Stimulated activated CD4-positive, alpha-beta T cell treated with anti-CD3 and anti-CD28 coated beads, Interleukin-1b, Interleukin-23, amount 100 ng/mL, for 24 hours (primary cell): ENCODE results near the gene ZSWIM4.
"Not testable (repeated sequence)": the region's sequence is repeated elsewhere in the genome, so short reads cannot be mapped to it uniquely, and the experiment has no call there.

ENCODE experiments used
- DNase-seq, 4 experiments: peaks; one replicate each; pipeline ENCODE4 v3.0.0-alpha.2; 2020; ENCODE audit warnings: low read depth in 4 of 4, low spot score in 1 of 4

The ZSWIM4 gene

DNA sequence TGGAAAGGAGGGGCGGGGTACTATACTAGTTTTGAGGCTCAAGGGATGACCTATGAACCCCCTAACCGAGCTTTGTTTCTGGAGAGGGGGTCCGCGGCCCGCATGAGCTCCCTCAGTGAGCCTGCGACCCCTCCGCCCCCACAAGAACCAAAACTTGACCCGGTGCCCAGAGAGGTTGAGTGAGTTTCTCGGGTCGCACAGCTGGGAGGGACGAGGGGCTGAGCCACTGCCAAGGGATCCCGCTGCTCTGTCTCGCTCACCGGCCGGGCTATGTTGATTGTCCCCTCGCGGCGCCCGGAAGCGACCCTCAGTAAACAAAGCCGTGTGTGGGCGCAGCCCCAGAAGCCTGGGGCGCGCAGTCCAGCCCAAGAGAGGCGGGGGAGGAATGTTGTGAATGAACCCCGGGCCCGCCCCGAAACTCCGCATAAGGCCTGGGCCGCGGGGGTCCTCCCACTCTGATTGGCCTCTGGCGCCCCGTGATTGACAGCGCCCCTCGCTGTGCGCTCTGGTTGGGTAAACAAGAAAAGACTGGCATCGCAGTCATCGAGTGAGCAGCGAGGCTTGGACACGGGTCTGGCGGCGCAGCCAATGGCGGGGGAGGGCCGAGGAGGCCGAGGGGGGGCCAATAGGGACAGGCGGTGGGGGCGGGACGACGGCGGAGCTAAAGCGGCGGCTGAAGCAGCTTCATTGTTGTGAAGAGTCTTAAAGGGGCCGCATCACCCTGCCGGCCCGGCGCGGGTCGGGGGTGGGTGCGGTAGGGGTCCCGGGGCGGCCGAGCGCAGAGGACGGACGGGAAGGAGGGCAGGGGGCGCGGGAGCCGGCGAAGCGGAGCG lies at the start of gene ZSWIM4:
Gene ZSWIM4, plus strand, starts transcription at position 687 of the 833 bp plus-strand sequence. CDS start 206 bp downstream, outside the sequence.
- peak; percentile 84 to 96 (median 89) for DNase-seq

DNA sequence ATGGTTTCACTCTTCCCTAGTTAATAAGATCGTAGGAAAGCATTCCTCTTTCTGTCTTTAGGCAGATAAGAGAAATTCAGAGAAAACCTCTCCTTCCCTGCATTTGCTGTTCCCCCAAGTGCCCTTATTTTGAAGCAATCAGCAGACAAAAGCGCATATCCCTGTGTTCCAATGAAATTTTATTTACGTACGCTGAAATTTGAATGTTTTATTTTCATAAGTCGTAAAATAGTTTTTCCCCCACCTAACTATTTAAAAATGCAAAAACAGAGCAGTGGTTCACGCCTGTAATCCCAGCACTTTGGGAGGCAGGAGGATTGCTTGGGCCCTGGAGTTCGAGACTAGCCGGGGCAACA lies 48.2 kb upstream of the ZSWIM4 start:
- no peak for DNase-seq

- no peak for DNase-seq
Measured at GRCh38 chr19:13748169-13748828, 46.9 kb upstream of the ZSWIM4 start.

DNA sequence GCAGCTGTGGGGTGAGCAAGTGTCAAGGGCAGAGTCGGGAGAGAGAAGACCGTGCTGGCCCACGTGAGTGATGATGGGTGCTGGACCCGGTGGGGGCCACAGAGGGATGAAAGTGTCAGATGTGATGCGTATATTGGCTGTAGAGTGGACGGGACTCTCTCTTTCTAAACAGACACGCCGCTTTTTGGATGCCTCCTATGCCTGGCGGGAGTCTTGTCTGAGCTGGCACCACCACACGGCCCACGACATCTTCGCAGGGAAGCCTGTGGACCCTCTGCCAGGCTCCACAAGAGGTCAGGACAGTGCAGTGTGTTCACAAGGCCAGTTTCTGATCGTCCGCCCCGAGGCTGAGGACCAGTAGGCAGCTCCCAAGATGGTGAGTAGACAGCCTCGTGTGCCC lies 43.8 kb upstream of the ZSWIM4 start:
- DNase-seq, result no peak

DNA sequence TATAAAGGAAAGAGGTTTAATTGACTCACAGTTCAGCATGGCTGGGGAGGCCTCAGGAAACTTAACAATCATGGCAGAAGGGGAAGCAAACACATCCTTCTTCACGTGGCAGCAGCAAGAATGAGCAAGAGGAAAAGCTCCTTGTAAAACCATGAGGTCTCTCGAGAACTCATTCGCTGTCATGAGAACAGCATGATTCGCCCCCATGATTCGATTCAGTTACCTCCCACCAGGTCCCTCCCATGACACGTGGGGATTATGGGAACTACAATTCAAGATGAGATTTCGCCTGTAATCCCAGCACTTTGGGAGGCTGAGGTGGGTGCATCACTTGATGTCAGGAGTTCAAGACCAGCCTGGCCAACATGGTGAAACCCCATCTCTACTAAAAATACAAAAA lies 41.6 kb upstream of the ZSWIM4 start:
- DNase-seq, result not testable (repeated sequence)

GRCh38 chr19:13756210-13756609 lies 39.0 kb upstream of the ZSWIM4 start:
- no peak for DNase-seq

GRCh38 chr19:13757805-13758772 lies 37.2 kb upstream of the ZSWIM4 start:
- DNase-seq, result no peak

DNA sequence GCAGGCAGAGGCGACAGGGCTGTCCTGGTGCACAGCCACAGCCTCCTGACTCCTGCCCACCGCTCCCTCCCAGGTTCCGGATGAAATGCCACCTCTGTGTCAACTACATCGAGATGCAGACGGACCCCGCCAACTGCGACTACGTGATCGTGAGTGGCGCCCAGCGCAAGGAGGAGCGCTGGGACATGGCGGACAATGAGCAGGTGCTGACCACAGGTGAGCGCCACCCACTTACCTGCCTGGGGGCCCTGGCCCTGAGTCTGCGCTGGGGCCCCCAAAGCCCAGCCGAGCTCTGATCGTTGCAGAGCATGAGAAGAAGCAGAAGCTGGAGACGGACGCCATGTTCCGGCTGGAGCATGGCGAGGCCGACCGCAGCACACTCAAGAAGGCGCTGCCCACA lies 36.4 kb upstream of the ZSWIM4 start:
- no peak for DNase-seq

GRCh38 chr19:13761423-13761822 lies 33.8 kb upstream of the ZSWIM4 start:
- no peak for DNase-seq

DNA sequence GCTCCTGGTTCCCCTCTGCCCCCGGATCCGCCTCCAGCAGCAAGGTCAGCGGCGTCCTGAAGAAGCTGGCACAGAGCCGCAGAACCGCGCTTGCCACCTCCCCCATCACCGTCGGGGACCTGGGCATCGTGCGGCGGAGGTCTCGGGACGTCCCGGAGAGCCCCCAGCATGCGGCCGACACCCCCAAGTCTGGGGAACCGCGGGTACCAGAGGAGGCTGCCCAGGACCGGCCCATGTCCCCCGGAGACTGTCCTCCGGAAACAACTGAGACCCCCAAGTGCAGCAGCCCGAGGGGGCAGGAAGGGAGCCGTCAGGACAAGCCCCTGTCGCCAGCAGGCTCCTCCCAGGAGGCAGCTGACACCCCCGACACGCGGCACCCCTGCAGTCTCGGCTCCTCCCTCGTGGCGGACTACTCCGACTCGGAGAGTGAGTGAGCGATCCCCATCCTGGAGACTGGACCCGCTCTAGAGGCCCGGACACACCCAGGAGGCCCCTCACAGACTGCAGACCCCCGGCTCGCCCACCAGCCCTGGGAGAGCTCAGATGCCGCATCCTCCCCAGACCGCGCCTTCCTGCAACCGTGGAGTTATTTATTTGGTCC lies 32.5 kb upstream of the ZSWIM4 start:
- no peak for DNase-seq

GRCh38 chr19:13763265-13763664 lies 32.0 kb upstream of the ZSWIM4 start:
- no peak for DNase-seq

DNA sequence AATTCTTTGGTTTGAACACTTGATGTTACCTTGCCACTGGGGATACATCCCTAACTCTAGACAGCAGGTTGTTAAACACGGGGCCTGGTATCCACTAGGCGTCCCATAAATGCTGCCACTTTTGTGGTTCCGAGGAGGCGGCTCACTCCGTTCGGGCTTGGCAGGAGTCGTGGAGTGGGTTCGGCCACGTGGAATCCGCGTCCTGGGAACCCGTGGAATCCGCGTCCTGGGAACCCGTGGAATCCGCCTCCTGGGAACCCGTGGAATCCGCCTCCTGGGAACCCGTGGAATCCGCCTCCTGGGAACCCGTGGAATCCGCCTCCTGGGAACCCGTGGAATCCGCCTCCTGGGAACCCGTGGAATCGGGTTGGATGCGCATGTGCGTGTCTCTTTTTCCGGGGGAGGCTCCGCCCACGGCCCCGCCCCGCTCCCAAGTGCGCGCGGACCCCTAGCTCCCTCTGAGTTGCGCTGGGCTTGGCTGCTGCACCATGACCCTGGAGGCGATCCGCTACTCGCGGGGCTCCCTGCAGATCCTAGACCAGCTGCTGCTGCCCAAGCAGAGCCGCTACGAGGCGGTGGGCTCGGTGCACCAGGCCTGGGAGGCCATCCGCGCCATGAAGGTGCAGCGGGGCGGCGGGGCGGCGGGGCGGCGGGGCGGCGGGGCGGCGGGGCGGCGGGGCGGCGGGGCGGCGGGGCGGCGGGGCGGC lies 31.0 kb upstream of the ZSWIM4 start, which contains the start of gene MRI1:
Gene MRI1, plus strand, starts transcription at position 422 of the 707 bp plus-strand sequence. Its CDS starts 67 bp downstream, at position 489.
- DNase-seq, result peak in 3 of 4 experiments; percentile 53 to 71 (median 54)

- DNase-seq, result peak in 2 of 4 experiments; percentile 16 to 26
Measured at GRCh38 chr19:13764821-13765394, 30.3 kb upstream of the ZSWIM4 start.

- DNase-seq, result no peak
Measured at GRCh38 chr19:13765395-13766094, 29.7 kb upstream of the ZSWIM4 start.

- DNase-seq, result no peak
Measured at GRCh38 chr19:13766095-13766481, 29.2 kb upstream of the ZSWIM4 start.

- no peak for DNase-seq
Measured at GRCh38 chr19:13768510-13768909, 26.7 kb upstream of the ZSWIM4 start.

DNA sequence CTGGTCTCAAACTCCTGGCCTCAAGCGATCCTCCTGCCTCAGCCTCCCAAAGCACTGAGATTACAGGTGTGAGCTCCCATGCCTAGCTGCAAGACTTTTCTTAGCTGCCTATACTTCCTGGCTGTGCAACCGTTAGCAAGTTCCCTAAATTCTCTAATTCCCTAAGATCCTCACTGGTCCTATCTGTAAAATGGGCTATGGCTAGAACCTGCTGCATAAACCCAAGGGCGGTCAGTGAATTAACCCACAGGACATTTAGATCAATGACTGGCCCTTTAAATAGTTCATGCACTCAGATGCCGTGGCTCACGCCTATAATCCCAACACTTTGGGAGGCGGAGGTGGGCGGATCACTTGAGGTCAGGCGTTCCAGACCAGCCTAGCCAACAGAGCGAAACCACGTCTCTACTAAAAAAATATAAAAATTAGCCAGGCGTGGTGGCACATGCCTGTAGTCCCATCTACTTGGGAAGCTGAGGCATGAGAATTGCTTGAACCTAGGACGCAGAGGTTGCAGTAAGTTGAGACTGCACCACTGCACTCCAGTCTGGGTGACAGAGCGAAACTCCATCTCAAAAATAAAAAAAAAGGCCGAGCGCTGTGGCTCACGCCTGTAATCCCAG lies 25.1 kb upstream of the ZSWIM4 start:
- no peak for DNase-seq
